NB4 (cell line): Measurements from ENCODE around the gene TAPT1.

Experiments
- POLR2A ChIP-seq: IDR thresholded peaks from 2 replicates; pipeline ENCODE4 v1.6.1; 2011; ENCODE audit warnings: mild to moderate bottlenecking; ENCODE audit not compliant: insufficient read length; ENCODE audit errors: extremely low read depth
- TF ChIP-seq, protein P1 (sequence below): IDR thresholded peaks from 2 replicates; pipeline ENCODE4 v1.6.1; 2011; ENCODE audit warnings: low read depth, low read length

DNA sequence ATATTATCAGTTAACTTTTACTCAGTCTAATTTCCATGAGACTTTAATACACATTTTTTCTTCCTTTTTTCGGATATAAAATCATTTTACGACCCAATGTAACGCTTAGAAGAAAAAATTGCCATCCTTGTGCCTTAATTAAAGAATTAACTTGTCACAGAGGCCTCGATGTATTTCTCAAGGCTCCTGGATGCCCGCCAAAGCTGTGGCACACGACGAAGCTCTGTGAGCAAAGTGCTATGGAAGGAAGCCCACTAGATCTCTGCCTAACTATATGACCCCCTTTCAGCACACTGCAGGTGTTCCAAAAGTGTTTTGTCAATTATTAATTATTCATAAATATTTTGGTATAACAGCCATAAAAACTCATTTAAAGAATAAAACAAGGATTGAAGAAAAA is 54.4 kb downstream of the TAPT1 start:
- no peak for TF ChIP-seq POLR2A
- TF ChIP-seq, protein P1, sequence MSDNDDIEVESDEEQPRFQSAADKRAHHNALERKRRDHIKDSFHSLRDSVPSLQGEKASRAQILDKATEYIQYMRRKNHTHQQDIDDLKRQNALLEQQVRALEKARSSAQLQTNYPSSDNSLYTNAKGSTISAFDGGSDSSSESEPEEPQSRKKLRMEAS, result no peak
